KMS-11 (cell line): Measurements from ENCODE around the gene GNGT1.

ENCODE experiments used
- H2AFZ ChIP-seq: fragments of 200-600 bp; sonication (generic); 2 replicates; pipeline ENCODE4 v1.6.1; 2016; ENCODE audit warnings: antibody characterized with exemption, mixed run types, low read depth
- H3K27ac ChIP-seq: fragments of 200-600 bp; sonication (generic); 2 replicates; pipeline ENCODE4 v1.6.1; 2016; ENCODE audit warnings: mild to moderate bottlenecking, mixed run types
- H3K27me3 ChIP-seq: fragments of 200-600 bp; sonication (generic); 2 replicates; pipeline ENCODE4 v1.6.1; 2017; ENCODE audit warnings: mild to moderate bottlenecking, low read depth, mixed run types, moderate library complexity; ENCODE audit not compliant: insufficient read depth
- H3K36me3 ChIP-seq: fragments of 200-600 bp; sonication (generic); 2 replicates; pipeline ENCODE4 v1.6.1; 2017; ENCODE audit warnings: mild to moderate bottlenecking, mixed run types; ENCODE audit not compliant: insufficient read depth
- H3K4me1 ChIP-seq: fragments of 200-600 bp; sonication (generic); 2 replicates; pipeline ENCODE4 v1.6.1; 2016; ENCODE audit warnings: mild to moderate bottlenecking, low read depth, mixed run types; ENCODE audit not compliant: poor library complexity, severe bottlenecking
- H3K4me2 ChIP-seq: fragments of 200-600 bp; sonication (generic); 2 replicates; pipeline ENCODE4 v1.7.0; 2016; ENCODE audit warnings: mild to moderate bottlenecking, mixed run types
- H3K4me3 ChIP-seq: fragments of 200-600 bp; sonication (generic); IDR thresholded peaks from 2 replicates; pipeline ENCODE4 v1.6.1; 2017; ENCODE audit warnings: low read depth, low read length, mixed read lengths; ENCODE audit not compliant: insufficient read depth
- H3K79me2 ChIP-seq: fragments of 200-600 bp; sonication (generic); 2 replicates; pipeline ENCODE4 v1.6.1; 2016; ENCODE audit warnings: low read depth, mixed run types; ENCODE audit not compliant: insufficient read depth
- H3K9ac ChIP-seq: fragments of 200-600 bp; sonication (generic); 2 replicates; pipeline ENCODE4 v1.6.1; 2016; ENCODE audit warnings: mild to moderate bottlenecking, mixed run types
- H4K20me1 ChIP-seq: fragments of 200-600 bp; sonication (generic); 2 replicates; pipeline ENCODE4 v1.6.1; 2016; ENCODE audit warnings: mild to moderate bottlenecking, mixed run types; ENCODE audit not compliant: insufficient read depth
- TF ChIP-seq, protein P1 (sequence below): fragments of 200-600 bp; sonication (generic); conservative IDR thresholded peaks from 2 replicates; pipeline ENCODE4 v1.6.1; 2017; ENCODE audit warnings: low read depth, mild to moderate bottlenecking, antibody characterized with exemption, low read length, moderate library complexity, mixed read lengths

GNGT1 gene

DNA sequence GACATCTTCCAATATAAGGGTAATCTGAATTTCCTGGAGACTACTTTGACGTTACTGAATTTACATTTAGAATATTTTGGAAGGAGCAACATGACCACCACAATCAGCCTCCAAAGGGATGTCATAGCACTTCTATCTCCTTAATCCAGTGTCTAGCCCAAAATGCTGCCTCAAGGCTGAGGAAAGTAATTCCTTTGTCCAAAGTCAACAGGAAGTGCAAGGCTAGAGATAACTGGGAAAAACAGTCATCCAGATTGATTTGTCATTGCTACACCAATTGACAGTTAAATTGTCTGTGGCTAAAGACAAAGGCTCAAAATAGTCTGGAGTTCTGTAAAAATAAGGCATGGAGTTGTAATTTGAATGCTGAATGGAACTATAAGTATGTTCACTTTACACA lies 11.9 kb upstream of the GNGT1 start:
- no peak overlapping the region for H3K9ac ChIP-seq
- no peak overlapping the region for H2AFZ ChIP-seq
- TF ChIP-seq, protein P1, sequence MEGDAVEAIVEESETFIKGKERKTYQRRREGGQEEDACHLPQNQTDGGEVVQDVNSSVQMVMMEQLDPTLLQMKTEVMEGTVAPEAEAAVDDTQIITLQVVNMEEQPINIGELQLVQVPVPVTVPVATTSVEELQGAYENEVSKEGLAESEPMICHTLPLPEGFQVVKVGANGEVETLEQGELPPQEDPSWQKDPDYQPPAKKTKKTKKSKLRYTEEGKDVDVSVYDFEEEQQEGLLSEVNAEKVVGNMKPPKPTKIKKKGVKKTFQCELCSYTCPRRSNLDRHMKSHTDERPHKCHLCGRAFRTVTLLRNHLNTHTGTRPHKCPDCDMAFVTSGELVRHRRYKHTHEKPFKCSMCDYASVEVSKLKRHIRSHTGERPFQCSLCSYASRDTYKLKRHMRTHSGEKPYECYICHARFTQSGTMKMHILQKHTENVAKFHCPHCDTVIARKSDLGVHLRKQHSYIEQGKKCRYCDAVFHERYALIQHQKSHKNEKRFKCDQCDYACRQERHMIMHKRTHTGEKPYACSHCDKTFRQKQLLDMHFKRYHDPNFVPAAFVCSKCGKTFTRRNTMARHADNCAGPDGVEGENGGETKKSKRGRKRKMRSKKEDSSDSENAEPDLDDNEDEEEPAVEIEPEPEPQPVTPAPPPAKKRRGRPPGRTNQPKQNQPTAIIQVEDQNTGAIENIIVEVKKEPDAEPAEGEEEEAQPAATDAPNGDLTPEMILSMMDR, result no peak
- H3K4me1 ChIP-seq, result no peaks in the 10 kb centered on the region
- no peak overlapping the region for H3K27ac ChIP-seq
- H3K4me3 ChIP-seq, result no peak overlapping the region
- no peaks in the 10 kb centered on the region for H3K36me3 ChIP-seq
- no peak overlapping the region for H3K4me2 ChIP-seq
- no peaks in the 10 kb centered on the region for H3K79me2 ChIP-seq
- no peaks in the 10 kb centered on the region for H4K20me1 ChIP-seq
- H3K27me3 ChIP-seq, result no peaks in the 10 kb centered on the region

DNA sequence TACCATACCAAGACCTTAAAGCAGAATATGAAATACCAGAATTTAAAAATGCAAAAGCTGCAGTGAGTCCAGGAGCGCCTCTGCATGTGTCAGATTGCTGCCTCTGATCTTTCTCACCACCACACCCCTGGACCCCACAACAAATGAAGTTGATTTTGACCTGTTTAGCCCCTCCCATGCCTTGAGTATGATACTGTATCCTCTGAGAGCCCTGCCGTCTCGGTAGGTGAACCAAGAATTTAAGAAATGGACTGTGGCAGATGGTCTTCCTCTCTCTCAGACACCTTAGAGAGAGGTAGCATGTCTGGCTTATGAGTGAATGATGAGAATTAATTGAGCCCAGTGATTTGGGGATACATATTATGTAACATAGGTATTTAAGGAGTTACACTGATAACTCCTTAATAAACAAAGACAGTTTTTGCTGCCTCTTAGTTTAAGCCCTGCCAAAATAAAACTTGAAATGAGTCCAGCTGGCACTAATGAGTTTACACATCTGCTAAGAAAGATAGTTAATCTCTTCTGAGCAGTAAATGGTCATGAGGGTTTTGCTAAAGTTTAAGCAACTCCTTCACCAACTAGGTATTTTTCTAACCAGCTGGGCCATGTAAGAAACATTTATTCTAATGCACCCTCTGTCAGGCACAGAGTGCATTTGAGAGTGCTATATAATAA lies 11.3 kb upstream of the GNGT1 start:
- H3K4me1 ChIP-seq, result no peaks in the 10 kb centered on the region
- H2AFZ ChIP-seq, result no peak overlapping the region
- H3K27ac ChIP-seq, result no peak overlapping the region
- no peaks in the 10 kb centered on the region for H4K20me1 ChIP-seq
- no peak overlapping the region for H3K4me2 ChIP-seq
- no peak overlapping the region for H3K4me3 ChIP-seq
- H3K9ac ChIP-seq, result no peak overlapping the region
- no peaks in the 10 kb centered on the region for H3K79me2 ChIP-seq
- H3K36me3 ChIP-seq, result no peaks in the 10 kb centered on the region
- TF ChIP-seq, protein P1, result no peak
- H3K27me3 ChIP-seq, result no peaks in the 10 kb centered on the region

DNA sequence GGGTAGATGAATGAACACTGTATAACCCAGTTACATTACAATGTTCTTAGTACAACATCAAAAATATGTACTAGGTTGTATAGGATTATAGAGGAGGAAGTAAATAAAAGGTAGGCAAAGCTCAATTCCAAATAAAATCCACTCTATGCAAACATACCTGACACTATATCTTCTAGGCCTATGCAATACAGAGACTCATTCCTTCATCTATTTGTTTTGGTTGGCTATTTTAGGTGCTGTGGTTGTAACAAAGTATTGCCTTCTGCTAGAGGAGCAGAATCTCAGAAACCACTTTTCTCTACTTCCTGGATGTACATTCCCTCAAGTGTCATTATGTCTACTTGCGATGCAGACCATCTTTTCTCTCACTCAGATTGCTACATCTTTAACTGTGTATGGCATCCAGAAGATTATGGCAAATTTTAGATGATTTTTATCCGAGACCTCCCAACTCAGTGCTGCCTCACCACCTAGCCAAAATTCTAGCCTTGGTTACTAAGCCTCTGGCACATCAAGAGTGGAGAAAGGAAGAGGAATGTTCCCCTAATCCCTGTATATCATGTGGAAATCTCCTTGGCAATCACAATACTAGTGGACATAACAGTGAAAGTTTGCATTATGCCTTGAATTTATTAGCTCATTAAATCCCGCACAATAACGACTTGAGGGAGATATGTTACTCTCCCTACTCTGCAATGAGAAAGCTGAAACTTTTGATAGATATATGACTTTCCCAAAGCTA lies 10.3 kb upstream of the GNGT1 start:
- Histone ChIP-seq H3K9ac (no peak overlapping the region), H3K4me2 (no peak overlapping the region), H2AFZ (no peak overlapping the region), H3K27me3 (no peaks in the 10 kb centered on the region), H4K20me1 (no peaks in the 10 kb centered on the region), H3K4me3 (no peak overlapping the region), H3K4me1 (no peaks in the 10 kb centered on the region), H3K36me3 (no peaks in the 10 kb centered on the region), H3K79me2 (no peaks in the 10 kb centered on the region), H3K27ac (no peak overlapping the region)
- TF ChIP-seq, protein P1, result no peak

DNA sequence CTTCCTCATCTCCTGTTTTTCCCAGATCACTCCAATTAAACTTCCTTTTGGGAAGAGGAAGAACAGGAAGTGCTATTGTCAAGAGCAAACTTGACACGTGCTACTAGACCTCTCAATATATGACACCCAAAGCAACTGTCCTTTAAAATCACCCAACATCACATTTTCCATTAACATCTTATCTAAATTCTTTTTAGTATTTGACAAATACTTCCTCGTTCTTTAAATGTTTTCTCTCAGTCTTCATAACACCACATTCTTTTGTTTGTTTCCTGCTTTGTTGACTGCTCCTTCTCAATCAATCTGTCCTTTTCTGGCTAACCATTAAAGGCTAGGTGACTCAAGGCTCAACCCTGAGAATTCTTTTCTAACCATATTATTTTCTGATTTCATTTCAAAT lies 8.7 kb upstream of the GNGT1 start:
- Histone ChIP-seq H3K27me3 (no peaks in the 10 kb centered on the region), H3K9ac (no peak overlapping the region), H4K20me1 (no peaks in the 10 kb centered on the region), H3K4me3 (no peak overlapping the region), H3K27ac (no peak overlapping the region), H3K36me3 (no peaks in the 10 kb centered on the region), H2AFZ (no peak overlapping the region), H3K79me2 (no peaks in the 10 kb centered on the region), H3K4me2 (no peak overlapping the region), H3K4me1 (no peaks in the 10 kb centered on the region)
- TF ChIP-seq, protein P1, result no peak
